Panc1 (cell line): ENCODE data around the gene DCAF10. TPM values are rescaled to one million over a fixed set of nuclear protein-coding genes. Genes with fewer than 3 reads are reported as not detected.

Source experiments
- ATAC-seq: fragments of 200-7000 bp; cut with Tn5 transposase; 2 replicates; pipeline ENCODE4 v1.9.1; 2020; ENCODE audit warnings: mild to moderate bottlenecking, moderate library complexity
- BruUV-seq: library from RNA; stranded (reverse); fragments of 400-500 nt; replicated peaks from 2 replicates; lab custom pipeline; 2021; lab: Mats Ljungman, UMichigan
- CTCF ChIA-PET: fragments of 300-600 bp; sonication (Branson Sonifier 250); formaldehyde crosslinking; loops from one replicate; lab custom pipeline; 2022; ENCODE audit warnings: antibody characterized with exemption; lab: Charles Lee
- POLR2A ChIA-PET: fragments of 300-600 bp; sonication (Branson Sonifier 250); formaldehyde crosslinking; loops from one replicate; lab custom pipeline; 2022; ENCODE audit warnings: antibody characterized with exemption; lab: Charles Lee
- DNase-seq: peaks from one replicate; pipeline ENCODE4 v3.0.0-alpha.2; 2010; ENCODE audit warnings: low read depth, low spot score
- H3K27ac ChIP-seq: 2 replicates; pipeline ENCODE4 v1.5.1; 2011; ENCODE audit warnings: mild to moderate bottlenecking, low read length, inconsistent platforms
- H3K27me3 ChIP-seq: fragments of 200-500 bp; sonication (Bioruptor generic); 2 replicates; pipeline ENCODE4 v1.6.0; 2014; ENCODE audit warnings: low read length, inconsistent platforms; ENCODE audit not compliant: control insufficient read depth, insufficient read depth
- H3K36me3 ChIP-seq: fragments of 200-500 bp; sonication (Bioruptor generic); 2 replicates; pipeline ENCODE4 v1.5.1; 2014; ENCODE audit warnings: inconsistent platforms, mild to moderate bottlenecking, low read length, moderate library complexity; ENCODE audit not compliant: control insufficient read depth, insufficient read depth
- H3K4me1 ChIP-seq: 2 replicates; pipeline ENCODE4 v1.5.1; 2011; ENCODE audit warnings: inconsistent platforms, mild to moderate bottlenecking, low read length, moderate library complexity; ENCODE audit not compliant: control insufficient read depth, insufficient read depth
- H3K4me3 ChIP-seq, 2 experiments: 2 replicates each; pipeline ENCODE4 v1.5.1; 2011 to 2012; ENCODE audit warnings: low read depth in 2 of 2, low read length in 2 of 2, mild to moderate bottlenecking in 2 of 2, inconsistent platforms in 1 of 2, moderate library complexity in 1 of 2
- H3K9me3 ChIP-seq: fragments of 200-500 bp; sonication (Bioruptor generic); 2 replicates; pipeline ENCODE4 v1.5.1; 2014; ENCODE audit warnings: low read depth, mild to moderate bottlenecking, inconsistent platforms, low read length, moderate library complexity; ENCODE audit not compliant: control insufficient read depth, insufficient read depth
- POLR2AphosphoS5 ChIP-seq: IDR thresholded peaks from 2 replicates; pipeline ENCODE4 v1.6.1; 2012; ENCODE audit warnings: mild to moderate bottlenecking, low read depth, low read length, moderate library complexity
- SIN3A ChIP-seq: IDR thresholded peaks from 2 replicates; pipeline ENCODE4 v1.6.1; 2012; ENCODE audit warnings: low read depth, mild to moderate bottlenecking, low read length, moderate library complexity, borderline replicate concordance; ENCODE audit not compliant: insufficient read depth
- TCF7L2 ChIP-seq: IDR thresholded peaks from 2 replicates; pipeline ENCODE4 v1.6.1; 2011; ENCODE audit warnings: mild to moderate bottlenecking, low read depth, low read length, inconsistent platforms
- in situ Hi-C: cut with HindIII; loops from 2 replicates; pipeline ENCODE4 v1.10.0; 2016; ENCODE audit warnings: low sequenced_read_pairs, low pct_unique_long_range_greater_than_20kb
- intact Hi-C: fragments of 100-400 bp; cut with micrococcal nuclease; formaldehyde crosslinking; loops from one replicate; pipeline ENCODE4 v1.10.0; 2022; ENCODE audit not compliant: unreplicated experiment
- total RNA-seq: library from RNA; stranded (reverse); gene quantifications from one replicate; pipeline ENCODE4 v1.2.1, GENCODE V29; 2021; ENCODE audit not compliant: unreplicated experiment
- TF ChIP-seq, protein P1 (sequence below): fragments of 450-650 bp; IDR thresholded peaks from 2 replicates; pipeline ENCODE4 v1.5.1; 2017; ENCODE audit warnings: mild to moderate bottlenecking
- TF ChIP-seq, protein P2 (sequence below), 2 experiments: IDR thresholded peaks; 2 replicates each; pipeline ENCODE4 v1.6.1; 2011 to 2012; ENCODE audit warnings: low read depth in 2 of 2, control low read depth in 1 of 2, low read length in 1 of 2, mild to moderate bottlenecking in 1 of 2, moderate library complexity in 1 of 2; ENCODE audit not compliant: insufficient read depth in 1 of 2

The DCAF10 gene
- total RNA-seq, 1 experiment from 2014 or later = 18.5 TPM

DNA sequence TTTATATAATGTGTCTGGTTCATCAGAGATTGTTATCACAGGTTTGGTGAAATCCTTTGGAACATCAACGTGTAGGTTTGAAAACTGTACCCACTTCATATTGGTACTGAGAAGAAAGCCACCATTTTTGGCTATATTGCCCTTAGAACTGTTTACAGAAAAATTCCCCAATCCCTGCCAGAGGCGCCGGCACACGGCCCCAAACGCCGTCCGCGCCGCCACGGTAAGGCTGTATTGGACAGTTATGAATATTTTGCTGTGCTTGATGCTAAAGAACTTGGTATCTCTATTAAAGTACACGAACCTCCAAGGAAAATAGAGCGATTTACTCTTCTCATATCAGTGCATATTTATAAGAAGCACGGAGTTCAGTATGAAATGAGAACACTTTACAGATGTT, 35.2 kb downstream of the DCAF10 start:
- TF ChIP-seq TCF7L2 (no peak), POLR2AphosphoS5 (no peak), SIN3A (no peak)
- TF ChIP-seq, protein P1, sequence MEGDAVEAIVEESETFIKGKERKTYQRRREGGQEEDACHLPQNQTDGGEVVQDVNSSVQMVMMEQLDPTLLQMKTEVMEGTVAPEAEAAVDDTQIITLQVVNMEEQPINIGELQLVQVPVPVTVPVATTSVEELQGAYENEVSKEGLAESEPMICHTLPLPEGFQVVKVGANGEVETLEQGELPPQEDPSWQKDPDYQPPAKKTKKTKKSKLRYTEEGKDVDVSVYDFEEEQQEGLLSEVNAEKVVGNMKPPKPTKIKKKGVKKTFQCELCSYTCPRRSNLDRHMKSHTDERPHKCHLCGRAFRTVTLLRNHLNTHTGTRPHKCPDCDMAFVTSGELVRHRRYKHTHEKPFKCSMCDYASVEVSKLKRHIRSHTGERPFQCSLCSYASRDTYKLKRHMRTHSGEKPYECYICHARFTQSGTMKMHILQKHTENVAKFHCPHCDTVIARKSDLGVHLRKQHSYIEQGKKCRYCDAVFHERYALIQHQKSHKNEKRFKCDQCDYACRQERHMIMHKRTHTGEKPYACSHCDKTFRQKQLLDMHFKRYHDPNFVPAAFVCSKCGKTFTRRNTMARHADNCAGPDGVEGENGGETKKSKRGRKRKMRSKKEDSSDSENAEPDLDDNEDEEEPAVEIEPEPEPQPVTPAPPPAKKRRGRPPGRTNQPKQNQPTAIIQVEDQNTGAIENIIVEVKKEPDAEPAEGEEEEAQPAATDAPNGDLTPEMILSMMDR = no peak
- TF ChIP-seq, protein P2, sequence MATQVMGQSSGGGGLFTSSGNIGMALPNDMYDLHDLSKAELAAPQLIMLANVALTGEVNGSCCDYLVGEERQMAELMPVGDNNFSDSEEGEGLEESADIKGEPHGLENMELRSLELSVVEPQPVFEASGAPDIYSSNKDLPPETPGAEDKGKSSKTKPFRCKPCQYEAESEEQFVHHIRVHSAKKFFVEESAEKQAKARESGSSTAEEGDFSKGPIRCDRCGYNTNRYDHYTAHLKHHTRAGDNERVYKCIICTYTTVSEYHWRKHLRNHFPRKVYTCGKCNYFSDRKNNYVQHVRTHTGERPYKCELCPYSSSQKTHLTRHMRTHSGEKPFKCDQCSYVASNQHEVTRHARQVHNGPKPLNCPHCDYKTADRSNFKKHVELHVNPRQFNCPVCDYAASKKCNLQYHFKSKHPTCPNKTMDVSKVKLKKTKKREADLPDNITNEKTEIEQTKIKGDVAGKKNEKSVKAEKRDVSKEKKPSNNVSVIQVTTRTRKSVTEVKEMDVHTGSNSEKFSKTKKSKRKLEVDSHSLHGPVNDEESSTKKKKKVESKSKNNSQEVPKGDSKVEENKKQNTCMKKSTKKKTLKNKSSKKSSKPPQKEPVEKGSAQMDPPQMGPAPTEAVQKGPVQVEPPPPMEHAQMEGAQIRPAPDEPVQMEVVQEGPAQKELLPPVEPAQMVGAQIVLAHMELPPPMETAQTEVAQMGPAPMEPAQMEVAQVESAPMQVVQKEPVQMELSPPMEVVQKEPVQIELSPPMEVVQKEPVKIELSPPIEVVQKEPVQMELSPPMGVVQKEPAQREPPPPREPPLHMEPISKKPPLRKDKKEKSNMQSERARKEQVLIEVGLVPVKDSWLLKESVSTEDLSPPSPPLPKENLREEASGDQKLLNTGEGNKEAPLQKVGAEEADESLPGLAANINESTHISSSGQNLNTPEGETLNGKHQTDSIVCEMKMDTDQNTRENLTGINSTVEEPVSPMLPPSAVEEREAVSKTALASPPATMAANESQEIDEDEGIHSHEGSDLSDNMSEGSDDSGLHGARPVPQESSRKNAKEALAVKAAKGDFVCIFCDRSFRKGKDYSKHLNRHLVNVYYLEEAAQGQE (IDR thresholded peaks at IDR 0.05; ENCODE audit: insufficient read depth in 1 of 2, low read depth in 2 of 2, low read length in 1 of 2) = no peak
- no peaks in the 10 kb centered on the region; the same call in 1 of the 2 replicates for H3K36me3 ChIP-seq
- no peak overlapping the region for H3K27ac ChIP-seq
- no peak for DNase-seq
- ChIA-PET CTCF (no interaction called here), POLR2A (no interaction called here)
- in situ Hi-C loops (no loop called here), intact Hi-C loops (no loop called here)
- H3K9me3 ChIP-seq = no peaks in the 10 kb centered on the region
- H3K4me3 ChIP-seq = no peak overlapping the region
- no peak for ATAC-seq
- no TSS peak for BruUV-seq
- no peaks in the 10 kb centered on the region for H3K4me1 ChIP-seq
- H3K27me3 ChIP-seq = no peaks in the 10 kb centered on the region

- no peak overlapping the region for H3K27ac ChIP-seq
- ChIA-PET CTCF (no interaction called here), POLR2A (no interaction called here)
- H3K36me3 ChIP-seq = no peaks in the 10 kb centered on the region; the same call in 1 of the 2 replicates
- intact Hi-C loops = no loop called here
- BruUV-seq = no TSS peak
- TF ChIP-seq, protein P2 (IDR thresholded peaks at IDR 0.05; ENCODE audit: insufficient read depth in 1 of 2, low read depth in 2 of 2, low read length in 1 of 2) = no peak
- TF ChIP-seq, protein P1 = no peak
- TF ChIP-seq SIN3A (no peak), TCF7L2 (no peak), POLR2AphosphoS5 (no peak)
- no peaks in the 10 kb centered on the region for H3K4me1 ChIP-seq
- DNase-seq = no peak
- no peaks in the 10 kb centered on the region for H3K9me3 ChIP-seq
- no peak for ATAC-seq
- no peaks in the 10 kb centered on the region for H3K27me3 ChIP-seq
- in situ Hi-C loops = no loop called here
- H3K4me3 ChIP-seq = no peak overlapping the region
These were observed 35.8 kb downstream of the DCAF10 start for GRCh38 chr9:37836386-37836785.
